SIG-M5 treated with dmso at 0.1 percent for 504 hours (cell line): ENCODE results near the gene NSMF.
"Not testable (repeated sequence)": the region's sequence is repeated elsewhere in the genome, so short reads cannot be mapped to it uniquely, and the experiment has no call there.

Experiments used
- DNase-seq: peaks from one replicate; lab custom pipeline; 2025; ENCODE audit not compliant: unreplicated experiment; lab: John Stamatoyannopoulos, UW

The NSMF gene

DNA sequence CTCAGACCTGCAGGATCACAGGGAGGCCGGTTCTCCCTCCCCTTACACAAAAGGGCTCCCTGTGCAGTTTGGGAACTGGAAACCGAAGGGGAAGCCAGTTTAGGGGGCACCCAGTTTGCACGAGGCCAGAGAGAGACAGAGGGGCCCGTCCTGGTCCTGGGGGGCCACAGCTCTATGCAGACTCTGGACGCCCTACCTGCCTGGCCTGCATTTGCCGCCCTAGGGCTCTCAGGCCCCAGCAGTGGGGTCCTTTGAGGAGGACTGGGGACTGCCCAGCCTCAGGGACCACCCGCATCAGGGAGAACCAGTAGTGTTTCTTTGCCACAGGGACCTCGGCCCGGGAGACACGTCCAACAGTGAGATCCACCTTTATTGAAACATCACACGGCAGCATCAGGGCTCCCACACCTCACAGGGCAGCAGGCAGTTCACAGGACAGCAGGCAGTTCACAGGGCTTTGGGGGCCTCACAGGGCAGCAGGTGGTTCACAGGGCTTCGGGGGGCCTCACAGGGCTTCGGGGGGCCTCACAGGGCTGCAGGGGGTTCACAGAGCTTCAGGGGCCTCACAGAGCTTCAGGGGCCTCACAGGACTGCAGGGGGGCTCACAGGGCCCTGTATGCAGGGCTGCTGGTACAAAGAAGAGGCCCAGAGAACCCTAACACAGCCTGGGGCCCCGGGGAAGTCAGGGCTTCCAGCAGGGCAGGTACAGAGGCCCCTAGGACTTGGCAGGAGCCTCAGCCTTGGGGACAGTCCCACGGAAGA is 648 bp upstream of the NSMF start:
- no peak for DNase-seq

DNA sequence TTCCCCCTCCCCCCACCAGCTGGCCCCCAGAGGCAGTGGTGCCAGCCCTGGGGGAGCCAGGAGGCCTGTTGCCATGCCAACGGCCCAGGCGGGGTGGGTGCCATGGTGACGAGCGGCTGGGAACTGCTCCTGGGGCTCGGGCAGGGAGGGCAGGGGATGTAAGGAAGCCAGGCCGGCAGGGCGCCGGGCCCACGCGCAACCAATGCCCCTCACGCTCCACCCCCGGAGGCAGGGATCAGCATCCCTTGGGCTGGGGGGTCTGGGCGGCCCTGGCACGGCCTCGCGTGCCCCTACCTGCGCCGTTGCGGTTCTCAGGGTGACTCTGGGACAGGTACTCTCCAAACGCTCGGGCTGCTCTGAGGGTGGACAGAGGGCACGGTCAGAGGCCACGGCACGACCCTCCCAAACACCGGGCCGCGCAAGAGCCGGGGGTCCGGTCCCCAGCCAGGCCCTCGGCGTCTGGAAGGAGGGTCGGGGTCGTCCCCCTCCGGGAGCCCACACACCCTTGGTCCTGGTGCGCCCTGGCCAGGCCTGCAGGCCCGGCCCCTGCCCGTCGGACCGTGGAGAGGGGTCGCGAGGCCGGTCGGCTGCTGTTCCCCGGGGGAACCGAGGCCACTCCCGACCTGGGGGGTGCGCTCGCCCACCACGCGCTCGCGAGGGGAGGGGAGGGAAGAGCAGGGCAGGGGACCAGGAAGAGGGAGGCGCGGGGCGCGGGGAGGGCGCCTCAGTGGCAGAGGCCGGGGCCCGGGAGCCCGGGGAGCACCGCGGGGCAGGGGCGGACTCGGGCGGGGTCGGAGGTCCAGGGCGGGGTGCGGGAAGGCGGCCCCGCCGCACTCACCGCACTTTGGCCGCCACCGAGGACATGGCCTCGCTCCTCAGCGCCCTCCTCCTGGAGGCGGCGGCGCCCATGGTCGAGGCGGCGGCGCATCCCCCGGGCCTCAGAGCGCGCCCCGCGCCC is 661 bp downstream of the NSMF start:
- no peak for DNase-seq

DNA sequence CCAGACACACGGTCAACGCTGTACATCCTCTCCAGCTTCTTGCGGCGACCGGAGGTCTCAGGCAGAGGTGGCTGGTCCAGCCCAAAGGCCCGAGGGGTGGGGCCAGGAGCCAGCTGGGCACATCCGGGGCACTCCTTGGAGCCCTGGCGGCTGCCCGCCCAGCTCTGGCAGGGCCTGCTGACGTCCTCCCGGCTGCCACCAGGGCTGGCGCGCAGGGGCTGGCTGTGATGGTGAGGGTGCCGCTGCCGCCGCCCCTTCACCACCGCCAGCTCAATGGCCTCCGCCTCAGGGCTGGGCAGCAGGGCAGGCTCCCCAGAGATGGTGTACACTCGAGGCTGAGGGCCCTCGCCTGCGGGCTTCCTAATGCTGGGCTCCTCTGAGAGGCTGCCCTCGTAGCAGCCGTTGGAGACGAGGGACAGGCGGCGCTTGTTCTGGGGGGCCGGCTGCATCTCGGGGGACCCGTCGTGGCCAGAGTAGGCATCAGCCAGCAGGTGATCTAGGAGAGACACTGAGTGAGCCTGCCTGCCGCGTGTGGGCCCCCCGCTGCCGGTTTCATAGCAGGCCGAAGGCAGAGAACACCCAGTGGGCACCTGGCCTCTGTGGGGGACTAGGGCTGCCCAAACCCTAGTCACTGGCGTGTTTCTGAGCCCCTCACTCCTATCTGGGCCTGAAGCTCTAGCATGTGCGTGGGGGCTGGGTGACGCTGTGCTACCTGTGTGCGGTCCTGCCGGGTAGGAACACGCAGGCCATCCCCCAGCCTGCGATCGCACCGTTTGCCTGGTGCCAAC is 1.5 kb downstream of the NSMF start:
- DNase-seq, result no peak

DNA sequence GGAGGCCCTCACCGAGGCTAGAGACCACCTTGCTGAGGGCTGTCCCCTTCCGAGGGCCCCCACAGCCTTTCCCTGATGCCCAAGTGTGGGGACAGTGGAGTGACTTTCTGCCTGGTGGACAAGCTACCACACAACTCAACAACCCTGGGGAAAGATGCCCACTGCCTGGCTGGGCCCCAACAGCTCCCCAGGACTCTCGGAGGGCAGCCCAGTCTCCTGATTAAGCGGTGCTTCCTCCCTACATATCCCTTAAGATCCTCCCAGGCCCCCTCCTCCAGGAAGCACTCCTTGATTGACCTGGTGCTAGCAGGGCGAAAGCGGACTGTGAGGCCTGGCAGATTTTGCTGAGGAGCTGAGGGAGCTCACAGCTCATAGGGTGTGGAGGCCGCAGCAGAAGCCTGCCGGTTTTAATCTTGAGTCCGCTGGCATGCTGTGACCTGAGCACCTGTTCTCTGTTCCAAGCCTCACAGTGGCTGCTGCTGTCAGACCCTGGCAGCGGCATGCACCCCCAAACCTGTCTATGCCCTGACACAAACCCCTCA is 2.2 kb downstream of the NSMF start:
- DNase-seq, result no peak

DNA sequence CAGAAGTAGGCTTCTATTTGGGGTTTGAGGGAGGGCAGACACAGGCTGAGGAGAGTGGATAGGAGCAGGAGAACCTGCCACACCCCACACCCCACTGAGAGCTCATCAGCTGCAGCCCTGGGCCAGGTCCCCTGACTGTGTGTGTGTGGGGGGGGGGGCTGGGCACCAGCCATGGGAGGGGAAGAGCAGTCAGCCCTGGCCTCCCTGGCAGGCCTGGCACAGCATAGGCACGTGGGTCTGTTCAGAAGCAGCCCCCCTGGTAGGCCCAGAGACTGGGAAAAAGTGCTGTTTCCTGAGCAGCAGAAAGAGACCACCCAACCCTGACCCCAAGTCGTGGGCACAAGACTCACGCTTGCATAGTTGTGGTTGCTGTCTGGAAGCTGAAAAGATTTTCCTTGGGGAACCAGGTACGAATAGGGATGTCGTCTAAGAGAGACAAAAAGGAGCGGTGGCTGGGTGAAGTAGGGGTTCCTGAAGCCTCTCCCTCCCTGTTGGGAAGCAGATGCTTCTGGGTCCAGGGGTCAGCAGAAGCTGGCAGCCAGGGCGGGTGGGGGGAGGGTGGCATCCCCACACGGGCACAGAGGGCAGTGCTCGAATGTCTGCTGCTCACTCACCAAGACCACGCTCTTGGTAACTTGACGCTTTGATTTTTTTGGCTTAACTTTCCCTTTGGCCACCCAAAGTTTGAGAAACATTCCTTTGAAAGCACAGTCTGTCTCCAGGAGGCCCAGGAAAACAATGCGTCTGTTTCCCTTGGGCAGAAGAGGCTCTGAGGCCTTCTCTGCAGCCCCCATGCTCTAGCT is 2.9 kb downstream of the NSMF start:
- no peak for DNase-seq

DNA sequence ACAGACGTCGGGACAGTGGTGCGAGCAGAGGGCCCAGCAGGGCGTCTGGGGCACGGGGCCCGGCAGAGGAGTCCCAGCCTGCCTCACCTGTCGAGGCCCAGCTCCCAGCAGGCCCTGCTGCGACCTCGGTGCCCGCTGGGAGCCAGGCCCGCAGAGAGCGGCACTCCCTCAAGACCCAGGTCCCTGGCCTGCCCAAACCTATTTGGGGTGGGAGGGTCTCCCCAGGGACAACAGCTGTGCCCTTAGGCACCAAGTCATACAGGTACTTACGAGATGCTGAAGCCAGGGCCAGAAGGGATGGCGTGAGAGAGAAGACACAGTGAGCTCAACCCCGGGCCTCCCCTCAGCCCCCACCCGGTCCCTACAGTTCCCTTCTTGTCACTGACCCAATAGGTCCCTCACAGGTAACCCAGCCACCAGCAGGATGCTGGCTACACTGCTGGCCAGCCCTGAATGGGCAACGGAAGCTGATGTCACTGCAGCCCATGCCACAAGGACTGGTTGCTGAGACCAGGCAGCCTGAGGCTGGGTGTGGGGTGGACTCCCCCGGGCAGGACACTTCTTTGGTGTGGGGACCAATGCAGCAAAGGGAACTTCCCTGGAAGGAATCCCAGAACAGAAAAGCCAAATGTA is 3.7 kb downstream of the NSMF start:
- DNase-seq, result no peak

DNA sequence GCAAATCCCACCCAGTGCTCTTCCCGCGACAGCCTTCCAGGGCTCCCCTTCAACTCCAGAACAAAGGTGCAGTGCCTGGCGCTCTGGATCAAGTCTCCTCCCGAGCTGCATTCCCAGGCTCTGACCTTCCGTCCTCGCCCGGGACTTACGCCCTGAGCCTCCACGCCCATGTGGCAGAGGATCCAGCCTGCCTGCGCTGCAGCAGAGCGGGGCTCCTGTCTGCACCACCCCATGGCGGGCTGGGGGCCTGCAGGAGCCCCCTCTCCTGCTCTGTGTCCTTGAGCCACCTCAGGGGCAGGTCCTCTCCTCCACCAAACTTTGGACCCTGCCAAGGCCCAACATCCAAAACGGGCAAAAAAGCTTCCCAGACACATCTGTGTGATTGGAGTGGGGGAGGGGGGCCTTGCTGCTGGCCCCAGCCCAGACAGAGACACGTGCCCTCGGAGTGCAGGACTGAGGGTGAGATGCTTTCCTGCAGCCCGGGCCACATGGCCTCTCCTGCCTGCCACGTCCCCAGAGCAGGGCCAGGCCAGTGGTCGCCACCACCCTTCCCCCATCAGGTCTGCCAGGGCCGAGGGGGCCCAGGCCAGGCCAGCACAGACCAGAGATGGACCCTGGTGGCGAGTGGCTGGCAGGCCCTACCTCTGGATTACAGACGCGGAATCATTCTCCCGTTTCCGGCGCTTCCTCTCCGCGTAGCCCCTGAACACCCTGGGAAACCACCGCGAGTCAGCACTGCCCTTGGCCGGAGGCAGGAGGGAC is 4.4 kb downstream of the NSMF start:
- DNase-seq, result no peak

DNA sequence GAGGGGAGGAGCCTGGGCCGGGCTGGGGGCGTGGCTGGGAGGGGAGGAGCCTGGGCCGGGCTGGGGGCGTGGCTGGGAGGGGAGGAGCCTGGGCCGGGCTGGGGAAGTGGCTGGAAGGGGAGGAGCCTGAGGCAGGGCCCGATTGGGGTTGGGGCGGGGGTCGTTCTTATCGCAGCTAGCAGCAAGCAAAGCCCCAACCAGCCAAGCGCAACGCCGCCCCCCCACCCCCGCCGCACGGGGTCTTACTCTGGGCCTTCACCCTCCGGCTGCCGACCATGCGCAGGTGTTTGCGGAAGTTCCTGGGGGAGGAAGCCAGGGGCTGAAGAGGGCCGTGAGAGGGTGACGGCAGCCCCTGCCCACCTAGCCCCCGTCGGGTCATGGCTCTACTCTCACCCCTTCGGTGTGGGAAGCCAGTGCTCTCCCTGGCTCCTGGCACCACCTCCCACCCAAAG is 5.0 kb downstream of the NSMF start:
- DNase-seq, result no peak

DNA sequence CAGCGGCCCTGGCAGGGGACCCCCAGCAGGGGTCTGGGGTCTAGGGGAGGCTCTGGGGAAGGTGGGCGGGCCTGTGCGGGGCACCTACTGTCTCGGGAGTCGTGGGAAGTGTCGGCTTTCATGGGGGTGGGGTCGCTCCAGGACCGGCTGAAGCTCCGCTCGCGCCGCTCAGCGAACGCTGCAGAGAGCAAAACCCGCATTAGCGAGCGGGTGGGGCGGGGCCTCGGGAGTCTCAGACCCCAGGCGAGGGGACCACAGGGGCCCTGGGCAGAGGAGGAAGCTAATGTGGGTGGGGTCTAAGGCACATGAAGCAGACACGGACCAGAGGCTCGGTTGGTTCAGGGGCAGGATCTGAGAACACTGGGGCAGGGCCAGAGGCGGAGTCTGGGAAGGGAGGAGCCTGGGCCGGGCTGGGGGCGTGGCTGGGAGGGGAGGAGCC is 5.5 kb downstream of the NSMF start:
- DNase-seq, result no peak

DNA sequence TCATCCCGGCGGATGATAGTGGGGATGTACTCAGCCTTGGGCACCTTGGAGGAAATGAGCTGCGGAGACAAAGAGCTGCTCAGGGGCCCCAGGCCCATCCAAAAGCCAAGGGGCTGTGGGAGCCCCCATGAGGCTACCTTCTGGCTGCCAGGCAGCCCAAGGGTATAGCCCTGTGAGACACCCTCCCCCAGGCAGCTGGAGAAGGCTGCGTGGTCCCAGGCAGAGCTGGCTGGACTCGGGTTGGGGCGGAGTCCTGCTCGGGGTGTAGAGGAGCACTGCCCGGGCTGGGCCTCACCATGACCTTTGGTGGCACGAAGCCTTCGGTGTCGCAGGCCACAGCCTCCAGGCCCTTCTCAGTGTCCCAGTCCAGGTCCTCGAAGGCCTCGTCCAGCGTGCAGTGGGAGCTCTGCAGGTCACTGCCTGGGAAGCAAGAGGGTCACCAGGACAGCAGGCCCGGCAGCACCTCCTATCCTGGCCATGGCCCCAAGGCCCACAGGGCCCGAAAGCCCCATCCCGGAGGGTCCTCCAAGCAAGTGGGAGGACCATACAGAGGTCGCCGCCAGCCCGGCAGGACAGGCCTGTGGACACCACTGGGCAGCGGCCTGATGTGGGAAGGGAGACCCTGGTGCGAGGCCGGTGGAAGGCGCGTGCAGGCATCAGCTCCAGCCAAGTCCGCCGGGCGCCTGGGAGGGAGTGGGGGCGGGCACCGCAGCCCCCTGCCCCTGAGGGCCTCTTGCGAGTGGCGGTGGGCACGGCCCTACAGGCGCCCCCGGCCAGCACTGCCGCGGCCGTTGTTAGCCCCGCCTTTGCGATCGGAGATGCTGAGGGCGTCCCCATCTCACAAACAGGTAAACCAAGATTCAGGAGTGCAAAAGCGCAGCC is 6.1 kb downstream of the NSMF start:
- DNase-seq, result no peak

DNA sequence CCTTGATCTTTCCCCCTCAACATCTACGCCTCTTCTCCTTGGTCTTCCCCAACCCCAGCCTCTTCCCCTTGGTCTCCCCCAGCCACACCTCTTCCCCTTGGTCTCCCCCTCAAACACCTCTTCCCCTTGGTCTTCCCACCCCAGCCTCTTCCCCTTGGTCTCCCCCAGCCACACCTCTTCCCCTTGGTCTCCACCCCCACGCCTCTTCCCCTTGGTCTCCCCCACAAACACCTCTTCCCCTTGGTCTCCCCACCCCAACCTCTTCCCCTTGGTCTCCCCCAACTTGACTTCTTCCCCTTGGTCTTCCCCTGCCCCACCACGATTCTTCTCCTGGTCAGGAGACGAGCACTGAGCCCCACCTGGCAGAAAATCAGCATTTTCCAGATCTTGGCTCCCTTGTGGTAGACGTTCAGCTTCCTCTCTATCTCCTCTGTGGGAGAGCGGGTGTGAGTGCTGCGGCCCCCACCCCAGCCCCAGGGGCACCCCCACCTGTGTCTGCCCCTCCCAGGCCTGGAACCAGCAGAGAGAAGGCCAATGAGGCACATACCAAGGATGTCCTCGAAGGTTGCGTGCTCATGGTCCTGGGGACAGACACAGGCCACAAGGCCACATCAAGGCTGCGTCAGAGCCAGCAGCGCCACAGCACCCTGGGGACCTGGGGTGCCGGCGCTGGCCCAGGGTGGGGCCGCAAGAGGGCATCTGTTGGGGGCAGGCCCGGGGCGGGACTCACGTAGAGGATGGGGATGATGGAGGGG is 7.0 kb downstream of the NSMF start:
- no peak for DNase-seq

DNA sequence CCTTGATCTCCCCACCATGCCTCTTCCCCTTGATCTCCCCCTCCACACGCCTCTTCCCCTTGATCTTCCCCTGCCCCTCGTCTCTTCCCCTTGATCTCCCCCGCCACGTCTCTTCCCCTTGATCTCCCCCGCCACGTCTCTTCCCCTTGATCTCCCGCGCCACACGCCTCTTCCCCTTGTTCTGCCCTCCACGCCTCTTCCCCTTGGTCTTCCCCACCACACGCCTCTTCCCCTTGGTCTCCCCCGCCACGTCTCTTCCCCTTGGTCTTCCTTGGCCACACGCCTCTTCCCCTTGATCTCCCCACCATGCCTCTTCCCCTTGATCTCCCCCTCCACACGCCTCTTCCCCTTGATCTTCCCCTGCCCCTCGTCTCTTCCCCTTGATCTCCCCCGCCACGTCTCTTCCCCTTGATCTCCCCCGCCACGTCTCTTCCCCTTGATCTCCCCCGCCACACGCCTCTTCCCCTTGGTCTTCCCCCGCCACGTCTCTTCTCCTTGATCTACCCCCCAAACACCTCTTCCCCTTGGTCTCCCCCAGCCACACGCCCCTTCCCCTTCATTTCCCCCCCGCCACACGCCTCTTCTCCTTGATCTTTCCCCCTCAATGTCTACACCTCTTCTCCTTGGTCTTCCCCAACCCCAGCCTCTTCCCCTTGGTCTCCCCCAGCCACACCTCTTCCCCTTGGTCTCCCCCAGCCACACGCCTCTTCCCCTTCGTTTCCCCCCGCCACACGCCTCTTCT is 7.7 kb downstream of the NSMF start:
- not testable (repeated sequence) for DNase-seq

DNA sequence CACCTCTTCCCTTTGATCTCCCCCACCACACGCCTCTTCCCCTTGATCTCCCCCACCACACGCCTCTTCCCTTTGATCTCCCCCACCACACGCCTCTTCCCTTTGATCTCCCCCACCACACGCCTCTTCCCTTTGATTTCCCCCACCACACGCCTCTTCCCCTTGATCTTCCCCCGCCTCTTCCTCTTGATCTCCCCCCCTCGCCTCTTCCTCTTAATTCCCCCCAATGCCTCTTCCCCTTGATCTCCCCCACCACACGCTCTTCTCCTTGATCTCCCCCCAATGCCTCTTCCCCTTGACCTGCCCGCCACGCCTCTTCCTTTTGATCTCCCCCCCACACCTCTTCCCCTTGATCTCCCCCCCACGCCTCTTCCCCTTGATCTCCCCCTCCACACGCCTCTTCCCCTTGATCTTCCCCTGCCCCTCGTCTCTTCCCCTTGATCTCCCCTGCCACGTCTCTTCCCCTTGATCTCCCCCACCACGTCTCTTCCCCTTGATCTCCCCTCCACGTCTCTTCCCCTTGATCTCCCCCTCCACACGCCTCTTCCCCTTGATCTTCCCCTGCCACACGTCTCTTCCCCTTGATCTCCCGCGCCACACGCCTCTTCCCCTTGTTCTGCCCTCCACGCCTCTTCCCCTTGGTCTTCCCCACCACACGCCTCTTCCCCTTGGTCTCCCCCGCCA is 8.5 kb downstream of the NSMF start:
- DNase-seq, result not testable (repeated sequence)

DNA sequence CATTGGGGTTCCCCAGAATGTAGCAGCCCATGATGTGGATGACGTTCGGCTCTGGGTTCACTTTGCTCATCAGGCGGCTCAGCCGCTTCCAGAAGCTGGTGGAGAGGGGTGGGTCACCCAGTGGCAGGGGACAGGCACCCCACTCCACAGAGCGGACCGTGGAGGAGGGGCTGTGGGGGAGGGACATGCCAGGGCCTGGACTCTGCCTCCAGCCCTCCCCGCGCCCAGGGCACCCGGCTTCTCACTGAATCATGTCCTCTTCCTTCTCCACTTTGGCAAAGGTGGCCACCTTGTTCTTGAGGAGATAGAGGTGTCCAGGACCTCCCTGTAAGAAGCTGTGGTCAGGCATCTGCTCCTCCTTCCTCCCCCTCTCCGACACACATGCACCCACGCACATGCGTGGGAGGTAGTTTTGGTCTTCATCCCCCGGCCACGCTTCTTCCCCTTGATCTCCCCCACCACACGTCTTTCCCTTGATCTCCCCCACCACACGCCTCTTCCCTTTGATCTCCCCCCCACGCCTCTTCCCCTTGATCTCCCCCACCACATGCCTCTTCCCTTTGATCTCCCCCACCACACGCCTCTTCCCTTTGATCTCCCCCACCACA is 9.1 kb downstream of the NSMF start:
- DNase-seq, result no peak

DNA sequence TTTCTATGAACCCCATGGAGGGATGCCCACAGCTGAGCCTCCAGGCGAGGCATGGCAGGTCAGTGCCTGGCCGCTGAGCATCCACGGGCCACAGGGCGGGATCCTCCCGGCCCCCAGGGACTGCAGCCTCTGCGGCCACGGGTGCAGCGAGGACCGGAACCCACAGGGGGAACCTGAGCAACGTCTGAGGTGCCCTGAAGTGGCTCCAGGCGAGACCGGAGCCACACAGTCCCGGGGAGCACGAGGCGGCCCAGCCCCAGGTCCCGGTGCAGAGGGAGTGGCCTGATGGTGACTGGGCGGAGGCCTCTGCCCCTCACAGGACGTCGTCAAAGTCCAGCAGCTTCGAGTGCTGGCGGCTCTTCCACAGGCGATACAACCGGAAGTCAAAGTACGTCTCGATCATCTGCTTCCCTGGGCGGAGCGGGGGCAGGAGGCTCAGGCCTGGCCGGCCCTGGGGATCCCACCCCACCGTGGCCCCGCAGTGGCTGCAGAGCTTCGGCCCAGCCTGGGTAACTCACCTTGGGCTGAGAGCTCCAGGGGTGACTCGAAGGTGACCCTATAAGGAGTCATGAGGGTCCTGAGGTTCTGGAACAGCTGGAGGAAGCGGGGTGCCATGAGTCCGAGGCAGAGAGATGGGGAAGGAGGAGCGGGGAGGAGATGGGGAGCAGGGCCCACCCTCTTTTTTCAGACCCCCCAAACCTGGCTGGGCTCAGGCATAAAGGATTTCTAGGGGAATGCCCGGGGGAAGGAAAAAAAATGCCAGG is 9.9 kb downstream of the NSMF start:
- no peak for DNase-seq
